ENCODE results near the gene ESYT1.

ESYT1 gene

DNA sequence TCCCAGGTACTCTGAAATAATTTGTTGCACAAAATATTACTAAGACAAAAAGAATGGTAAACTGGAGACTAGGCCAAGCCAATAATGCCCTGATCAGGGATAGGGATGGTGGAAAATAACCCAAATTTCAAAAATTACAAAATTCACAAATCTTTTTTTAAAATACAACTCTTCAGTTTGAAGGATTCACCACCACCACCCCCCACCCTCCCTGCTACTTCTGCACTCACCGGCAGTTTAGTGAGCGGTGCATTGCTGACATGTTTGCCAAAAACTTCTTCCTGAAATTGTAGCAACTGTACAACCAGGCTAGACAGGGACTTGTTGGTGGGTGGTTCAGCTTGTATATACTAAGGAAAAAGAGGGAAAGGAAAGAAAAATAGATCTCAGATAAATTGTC, 58.9 kb downstream of the ESYT1 start:
- no peak for DNase-seq (ENCODE audit: low read depth in 2 of 2, low spot score in 1 of 2)

DNA sequence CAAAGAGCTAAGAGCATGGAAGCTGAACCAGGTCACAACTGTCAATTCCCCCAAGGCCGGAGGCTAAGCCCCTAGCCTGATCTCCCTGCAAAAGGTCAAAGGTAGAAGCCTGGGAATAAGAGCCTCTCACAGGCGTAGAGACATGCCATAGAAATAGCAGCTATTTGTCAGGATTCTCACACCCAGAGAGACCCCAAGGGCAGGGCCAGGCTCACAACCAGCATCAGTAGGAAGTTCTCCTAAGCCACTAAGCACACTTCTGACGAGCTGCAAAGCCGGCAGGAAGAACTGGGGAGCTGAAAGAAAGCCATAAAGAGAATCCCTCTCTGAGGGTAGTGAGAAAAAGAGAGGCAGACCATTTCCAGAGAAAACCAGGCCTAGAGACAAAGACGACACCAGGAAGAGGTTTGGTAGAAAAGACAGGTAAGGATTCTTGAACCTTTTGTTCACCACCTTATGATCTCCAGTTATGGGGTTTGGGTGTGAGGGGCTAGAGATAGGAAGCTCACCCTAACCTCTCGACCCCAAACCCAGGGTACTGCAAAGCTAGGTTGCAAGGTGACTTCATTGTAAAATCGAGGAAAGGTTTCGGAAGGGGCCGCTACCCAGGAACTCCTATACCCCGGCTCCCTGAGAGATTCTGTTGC, 60.2 kb downstream of the ESYT1 start:
- DNase-seq (ENCODE audit: low read depth in 2 of 2, low spot score in 1 of 2): no peak

DNA sequence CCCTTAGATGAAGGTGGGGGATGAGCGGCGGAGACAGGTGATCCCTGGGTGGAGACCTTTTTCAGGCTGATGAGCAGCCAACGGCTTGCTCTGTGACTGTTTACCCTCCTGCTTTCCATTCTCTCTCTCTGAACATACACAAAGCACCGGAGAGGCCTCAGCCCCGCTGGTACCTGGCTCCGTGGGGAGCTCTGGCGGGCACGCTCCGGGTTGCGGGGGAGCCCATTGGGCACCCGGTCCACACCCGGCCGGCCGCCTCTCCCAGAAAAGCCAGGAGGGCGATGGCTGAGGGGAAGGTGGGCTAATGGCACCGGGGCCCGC, 60.7 kb downstream of the ESYT1 start:
- DNase-seq (ENCODE audit: low read depth in 2 of 2, low spot score in 1 of 2): no peak

DNA sequence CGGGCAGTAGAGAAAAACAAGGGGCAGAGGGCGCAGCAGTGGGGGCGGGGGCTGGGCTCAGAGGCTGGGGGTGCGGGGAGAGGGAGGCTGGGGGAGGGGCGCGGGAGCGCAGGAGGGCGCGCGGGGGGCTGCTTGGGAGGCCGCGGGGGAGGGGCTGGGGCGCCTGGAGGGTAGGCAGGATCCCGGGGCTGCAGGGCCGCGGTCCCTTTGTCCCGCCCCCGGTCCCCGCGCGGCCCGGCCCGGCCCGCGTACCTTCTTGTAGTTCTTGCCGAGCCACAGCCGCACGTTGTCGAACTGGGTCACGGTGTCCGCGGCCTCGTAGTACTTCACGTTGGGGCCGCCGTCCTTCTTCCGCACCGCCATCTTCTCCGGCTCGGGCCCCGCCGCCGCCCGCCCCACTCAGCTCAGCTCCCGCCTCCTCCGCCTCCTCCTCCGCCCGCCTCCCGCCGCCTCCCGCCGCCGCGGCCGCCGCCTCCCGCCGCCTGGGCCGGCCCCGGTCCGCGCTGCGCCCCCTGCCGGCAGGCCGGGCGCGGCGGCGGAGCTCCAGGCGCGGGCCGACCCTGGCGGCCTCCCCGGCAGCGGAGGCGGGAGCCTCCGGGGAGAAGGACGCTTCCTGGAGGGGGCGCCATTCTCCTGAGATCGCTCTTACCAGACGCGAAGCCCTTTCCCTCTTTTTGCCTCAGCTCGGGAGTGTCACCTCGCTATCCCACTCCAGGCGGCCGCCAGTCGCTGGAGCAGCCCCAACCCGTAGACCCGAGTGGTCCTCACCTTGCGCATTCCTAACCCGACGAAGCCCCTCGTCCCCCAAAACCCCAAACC, 61.2 kb downstream of the ESYT1 start, which contains the start of gene SMARCC2:
Gene SMARCC2 (minus strand): TSS at position 385 of the 819 bp plus-strand sequence. CDS start 22 bp downstream, at position 363.
- peak; percentile 64 to 65 for DNase-seq (ENCODE audit: low read depth in 2 of 2, low spot score in 1 of 2)

DNA sequence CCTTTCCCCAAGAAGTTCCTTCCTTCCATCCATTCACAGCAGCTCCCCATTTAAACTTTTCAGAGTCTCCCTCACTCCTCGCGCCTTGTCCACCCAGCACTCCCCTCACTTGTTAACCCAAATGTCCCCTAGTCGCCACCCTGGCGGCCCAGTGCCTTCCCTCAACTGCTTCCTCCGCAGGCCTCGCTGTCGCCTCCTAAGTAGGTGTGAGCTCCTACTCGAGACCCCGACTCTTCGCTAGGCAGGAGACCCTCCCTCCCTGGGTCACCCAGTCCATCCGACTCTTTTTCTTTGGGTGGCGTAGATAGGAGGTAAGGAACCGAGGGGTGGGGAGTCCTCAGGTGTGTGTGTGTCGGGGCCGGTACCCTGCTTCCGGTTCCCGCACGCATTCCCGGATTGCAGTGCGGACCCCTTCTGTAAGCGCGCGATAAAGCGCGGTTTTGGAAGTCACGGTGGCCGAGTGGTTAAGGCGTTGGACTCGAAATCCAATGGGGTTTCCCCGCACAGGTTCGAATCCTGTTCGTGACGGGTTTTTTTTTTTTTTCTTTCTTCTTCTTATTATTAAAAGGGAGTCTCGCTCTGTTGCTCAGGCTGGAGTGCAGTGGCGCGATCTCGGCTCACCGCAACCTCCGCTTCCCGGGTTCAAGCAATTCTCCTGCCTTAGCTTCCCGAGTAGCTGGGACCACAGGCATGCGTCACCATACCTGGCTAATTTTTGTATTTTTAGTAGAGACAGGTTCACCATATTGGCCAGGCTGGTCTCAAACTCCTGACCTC, 62.0 kb downstream of the ESYT1 start:
- DNase-seq (ENCODE audit: low read depth in 2 of 2, low spot score in 1 of 2): peak; percentile 49 to 68

DNA sequence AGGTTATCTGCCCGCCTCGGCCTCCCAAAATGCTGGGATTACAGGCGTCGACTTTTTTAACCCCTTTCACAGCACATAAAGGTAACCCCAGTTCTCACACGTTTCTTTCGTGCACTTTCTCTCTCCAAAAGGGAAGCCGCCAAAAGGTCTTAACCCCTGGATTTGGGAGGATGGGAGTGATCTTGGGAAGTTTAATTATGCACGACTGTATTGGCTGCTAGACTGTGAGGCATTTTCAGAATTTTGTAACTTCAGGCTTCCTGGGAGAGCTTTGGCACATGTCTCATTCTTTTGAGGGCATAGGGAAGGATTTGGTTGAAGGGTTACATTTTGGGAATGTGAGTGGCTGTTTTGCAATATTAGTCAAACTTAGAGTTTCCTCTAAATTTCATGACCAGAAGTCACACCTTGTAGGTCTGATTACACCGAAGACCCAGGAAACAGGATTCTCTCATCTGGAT, 62.7 kb downstream of the ESYT1 start:
- DNase-seq (ENCODE audit: low read depth in 2 of 2, low spot score in 1 of 2): no peak

DNA sequence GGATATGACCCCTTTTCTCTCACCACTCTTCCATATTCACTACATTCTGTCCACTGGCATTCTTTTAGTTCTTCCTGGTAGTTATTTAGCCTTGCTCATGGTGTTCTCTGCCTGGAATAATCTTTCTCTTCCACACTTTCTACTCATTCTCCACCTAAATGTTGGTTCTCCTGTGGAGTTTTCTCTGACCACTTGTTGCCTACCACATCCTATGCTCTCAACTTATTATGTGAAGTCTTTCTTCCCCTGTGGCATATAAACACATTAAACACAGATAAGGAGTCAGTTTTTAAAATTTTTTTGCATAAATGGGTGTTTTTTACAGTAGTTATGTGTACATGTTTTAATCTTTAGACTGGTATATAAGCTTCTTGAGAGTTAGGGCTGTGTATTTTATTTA, 64.5 kb downstream of the ESYT1 start:
- no peak for DNase-seq (ENCODE audit: low read depth in 2 of 2, low spot score in 1 of 2)

DNA sequence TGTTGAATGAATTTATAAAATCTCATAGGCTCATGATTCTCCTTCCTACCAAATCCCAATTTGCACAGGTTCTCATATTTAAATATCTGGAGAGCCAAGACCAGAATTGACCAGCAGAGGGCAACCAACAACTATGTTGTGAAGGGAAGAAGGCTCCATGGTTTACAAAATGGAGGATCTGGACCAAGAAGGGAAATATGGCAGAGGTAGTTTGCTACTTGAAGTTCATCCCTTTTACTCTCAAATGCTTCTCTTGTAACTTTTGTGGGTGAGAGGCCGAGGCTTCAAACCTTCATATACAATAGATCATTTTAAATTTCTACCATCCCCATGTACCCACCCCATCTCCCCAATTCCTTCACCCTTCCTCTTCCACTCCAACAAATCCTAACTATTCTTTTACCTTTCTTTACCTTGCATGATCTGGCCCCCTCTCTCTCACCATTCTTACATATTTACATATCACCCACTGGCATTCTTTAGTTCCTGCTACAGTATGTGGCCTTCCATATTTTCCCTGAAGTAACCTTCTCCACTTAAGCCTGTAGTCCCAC, 65.0 kb downstream of the ESYT1 start:
- peak; percentile 11 to 48 for DNase-seq (ENCODE audit: low read depth in 2 of 2, low spot score in 1 of 2)

Data from stimulated activated CD8-positive, alpha-beta memory T cell treated with anti-CD3 and anti-CD28 coated beads, Interleukin-4, amount 100 ng/mL, for 4 hours (primary cell).